NB4 (cell line): Measurements from ENCODE around the gene TMEM150A.

Experiments
- CTCF ChIP-seq: IDR thresholded peaks from one replicate; pipeline ENCODE4 v1.5.1; 2012; ENCODE audit warnings: low read depth, low read length
- MAX ChIP-seq: IDR thresholded peaks from 2 replicates; pipeline ENCODE4 v1.6.1; 2011; ENCODE audit warnings: low read depth, low read length

- TF ChIP-seq CTCF (no peak), MAX (no peak)
These were observed 7.7 kb downstream of the TMEM150A start for GRCh38 chr2:85594715-85595300.
